Cardiac muscle cell (in vitro differentiated cells and primary cell): ENCODE results near the gene LNPK. TPM values are rescaled to one million over a fixed set of nuclear protein-coding genes. Genes with fewer than 3 reads are reported as not detected.

Experiments used
- DNase-seq, 2 donors: peaks; one replicate each; pipeline versions ENCODE4 v3.0.0 to v3.0.0-alpha.2; 2010 to 2017; ENCODE audit warnings: low read depth in 1 of 2, low spot score in 1 of 2
- H3K27ac ChIP-seq: fragments of 200-600 bp; sonication (generic); 2 replicates; pipeline ENCODE4 v1.5.1; 2016
- H3K27me3 ChIP-seq: fragments of 200-600 bp; sonication (generic); 2 replicates; pipeline ENCODE4 v1.6.0; 2016; ENCODE audit warnings: control low read depth
- H3K36me3 ChIP-seq: fragments of 200-600 bp; sonication (generic); 2 replicates; pipeline ENCODE4 v1.5.1; 2016; ENCODE audit warnings: control low read depth
- H3K4me1 ChIP-seq: fragments of 200-600 bp; sonication (generic); 2 replicates; pipeline ENCODE4 v1.8.1; 2017; ENCODE audit warnings: low read depth, mild to moderate bottlenecking, mixed run types
- H3K4me3 ChIP-seq: fragments of 200-600 bp; sonication (generic); 2 replicates; pipeline ENCODE4 v1.5.1; 2016; ENCODE audit warnings: mild to moderate bottlenecking
- H3K9me3 ChIP-seq: fragments of 200-600 bp; sonication (generic); 2 replicates; pipeline ENCODE4 v1.5.1; 2017; ENCODE audit warnings: low read depth, mild to moderate bottlenecking, control low read depth
- polyA plus RNA-seq: library from polyadenylated mRNA; unstranded; fragments of >200 nt; fragmentation: Nextera tagmentation; extraction: Ambion mirVana; gene quantifications from 2 replicates; pipeline ENCODE4 v1.2.1, GENCODE V29; 2016
- total RNA-seq: library from RNA; depleted of rRNA; stranded (reverse); fragments of >200 nt; gene quantifications from 2 replicates; pipeline ENCODE4 v1.2.3, GENCODE V29; 2016
- TF ChIP-seq, protein P1 (sequence below): IDR thresholded peaks from 2 replicates; pipeline ENCODE4 v1.5.1; 2012; ENCODE audit warnings: low read depth, mild to moderate bottlenecking, low read length

The LNPK gene
- total and polyA plus RNA-seq, 2 experiments from 2014 or later: 34.5 to 35.0 TPM

DNA sequence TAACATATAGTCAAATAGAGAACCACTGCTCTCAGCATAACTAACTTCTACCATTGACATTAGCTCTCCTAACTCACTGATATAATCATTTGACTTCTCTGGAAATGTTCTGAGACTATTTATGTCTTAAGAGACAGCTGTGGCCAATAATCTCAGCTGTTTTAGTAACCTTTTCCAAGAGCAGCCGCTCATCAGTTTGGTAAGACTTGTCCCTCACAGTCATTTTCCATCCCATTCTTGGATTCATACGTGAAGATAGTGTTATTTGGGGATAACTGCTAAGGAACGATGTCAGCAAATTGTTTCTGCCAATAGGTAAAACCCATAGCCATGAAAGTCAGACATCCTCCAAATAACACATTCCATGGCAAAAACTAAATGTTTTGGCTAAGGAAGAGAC is 127.8 kb downstream of the LNPK start:
- no peak for DNase-seq
- Histone ChIP-seq H3K4me3 (no peak overlapping the region), H3K36me3 (no peaks in the 10 kb centered on the region), H3K27ac (no peak overlapping the region), H3K4me1 (peaks cover 11% of the 10 kb centered on the region), H3K27me3 (peaks cover 3% of the 10 kb centered on the region), H3K9me3 (no peaks in the 10 kb centered on the region)
- TF ChIP-seq, protein P1, sequence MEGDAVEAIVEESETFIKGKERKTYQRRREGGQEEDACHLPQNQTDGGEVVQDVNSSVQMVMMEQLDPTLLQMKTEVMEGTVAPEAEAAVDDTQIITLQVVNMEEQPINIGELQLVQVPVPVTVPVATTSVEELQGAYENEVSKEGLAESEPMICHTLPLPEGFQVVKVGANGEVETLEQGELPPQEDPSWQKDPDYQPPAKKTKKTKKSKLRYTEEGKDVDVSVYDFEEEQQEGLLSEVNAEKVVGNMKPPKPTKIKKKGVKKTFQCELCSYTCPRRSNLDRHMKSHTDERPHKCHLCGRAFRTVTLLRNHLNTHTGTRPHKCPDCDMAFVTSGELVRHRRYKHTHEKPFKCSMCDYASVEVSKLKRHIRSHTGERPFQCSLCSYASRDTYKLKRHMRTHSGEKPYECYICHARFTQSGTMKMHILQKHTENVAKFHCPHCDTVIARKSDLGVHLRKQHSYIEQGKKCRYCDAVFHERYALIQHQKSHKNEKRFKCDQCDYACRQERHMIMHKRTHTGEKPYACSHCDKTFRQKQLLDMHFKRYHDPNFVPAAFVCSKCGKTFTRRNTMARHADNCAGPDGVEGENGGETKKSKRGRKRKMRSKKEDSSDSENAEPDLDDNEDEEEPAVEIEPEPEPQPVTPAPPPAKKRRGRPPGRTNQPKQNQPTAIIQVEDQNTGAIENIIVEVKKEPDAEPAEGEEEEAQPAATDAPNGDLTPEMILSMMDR: no peak

Other genes with a start within 250 kb of the LNPK start
- 0.06 and 0.11 TPM in 2 replicates for gene EVX2, start 81.7 kb upstream of the LNPK start, total RNA-seq
- 0.28 TPM in 1 of 2 replicates, not detected in the other for gene EVX2, start 81.7 kb upstream of the LNPK start, polyA plus RNA-seq
- gene HOXD13, start 90.5 kb upstream of the LNPK start, total RNA-seq: not detected in 2 replicates
- not detected in 2 replicates for gene HOXD13, start 90.5 kb upstream of the LNPK start, polyA plus RNA-seq
- gene HOXD12, start 97.5 kb upstream of the LNPK start, total RNA-seq: not detected in 2 replicates
- gene HOXD12, start 97.5 kb upstream of the LNPK start, polyA plus RNA-seq: not detected in 2 replicates
- not detected in 2 replicates for gene HOXD11, start 105.0 kb upstream of the LNPK start, total RNA-seq
- gene HOXD11, start 105.0 kb upstream of the LNPK start, polyA plus RNA-seq: not detected in 2 replicates
- not detected in 2 replicates for gene HOXD10, start 114.5 kb upstream of the LNPK start, total RNA-seq
- not detected in 2 replicates for gene HOXD10, start 114.5 kb upstream of the LNPK start, polyA plus RNA-seq
- not detected in 2 replicates for gene HOXD9, start 120.5 kb upstream of the LNPK start, total RNA-seq
- not detected in 2 replicates for gene HOXD9, start 120.5 kb upstream of the LNPK start, polyA plus RNA-seq
- not detected in 2 replicates for gene HOXD8, start 127.4 kb upstream of the LNPK start, total RNA-seq
- not detected in 2 replicates for gene HOXD8, start 127.4 kb upstream of the LNPK start, polyA plus RNA-seq
- not detected in 2 replicates for gene HOXD4, start 149.3 kb upstream of the LNPK start, total RNA-seq
- not detected in 2 replicates for gene HOXD4, start 149.3 kb upstream of the LNPK start, polyA plus RNA-seq
- 0.12 TPM in 1 of 2 replicates, not detected in the other for gene HOXD3, start 155.0 kb upstream of the LNPK start, total RNA-seq
- not detected in 2 replicates for gene HOXD3, start 155.0 kb upstream of the LNPK start, polyA plus RNA-seq
- gene HOXD1, start 186.4 kb upstream of the LNPK start, total RNA-seq: not detected in 2 replicates
- gene HOXD1, start 186.4 kb upstream of the LNPK start, polyA plus RNA-seq: not detected in 2 replicates